Left ventricle myocardium inferior (tissue), 1 donor: ENCODE measurements around the gene LPCAT3. TPM values are rescaled to one million over a fixed set of nuclear protein-coding genes. Genes with fewer than 3 reads are reported as not detected.
"Not testable (repeated sequence)": the region's sequence is repeated elsewhere in the genome, so short reads cannot be mapped to it uniquely, and the experiment has no call there.

ENCODE experiments used
- DNase-seq: peaks from one replicate; pipeline ENCODE4 v3.0.0-alpha.2; 2020
- H3K27ac ChIP-seq: fragments of 200-600 bp; replicated peaks from 2 replicates; pipeline ENCODE4 v1.8.0; 2021
- H3K27me3 ChIP-seq: fragments of 200-600 bp; 2 replicates; pipeline ENCODE4 v1.8.0; 2021; ENCODE audit warnings: low read depth
- H3K36me3 ChIP-seq: fragments of 200-600 bp; 2 replicates; pipeline ENCODE4 v1.8.0; 2021
- H3K4me1 ChIP-seq: fragments of 200-600 bp; 2 replicates; pipeline ENCODE4 v1.8.0; 2021
- H3K4me3 ChIP-seq: fragments of 200-600 bp; 2 replicates; pipeline ENCODE4 v1.8.0; 2021; ENCODE audit warnings: mild to moderate bottlenecking, moderate library complexity
- H3K9me3 ChIP-seq: fragments of 200-600 bp; replicated peaks from 2 replicates; pipeline ENCODE4 v1.8.0; 2021
- intact Hi-C: fragments of 100-400 bp; cut with micrococcal nuclease; formaldehyde crosslinking; loops from one replicate; pipeline ENCODE4 v1.11.0; 2022
- total RNA-seq: library from RNA; stranded (reverse); fragmentation: NEBNext Ultra II Directional; extraction: Animal tissue kit (Norgen Biotek cat#: 25700); gene quantifications from one replicate; pipeline ENCODE4 v1.2.1, GENCODE V29; 2021
- TF ChIP-seq, protein P1 (sequence below): fragments of 200-600 bp; IDR thresholded peaks from 2 replicates; pipeline ENCODE4 v1.8.0; 2021; ENCODE audit warnings: antibody characterized with exemption, mild to moderate bottlenecking, borderline replicate concordance
- donor health status: DM: no; HTN: yes; CAD: no; lungs with severe emphysema.

LPCAT3 gene
- total RNA-seq, 1 donor from 2014 or later = 35.1 TPM

DNA sequence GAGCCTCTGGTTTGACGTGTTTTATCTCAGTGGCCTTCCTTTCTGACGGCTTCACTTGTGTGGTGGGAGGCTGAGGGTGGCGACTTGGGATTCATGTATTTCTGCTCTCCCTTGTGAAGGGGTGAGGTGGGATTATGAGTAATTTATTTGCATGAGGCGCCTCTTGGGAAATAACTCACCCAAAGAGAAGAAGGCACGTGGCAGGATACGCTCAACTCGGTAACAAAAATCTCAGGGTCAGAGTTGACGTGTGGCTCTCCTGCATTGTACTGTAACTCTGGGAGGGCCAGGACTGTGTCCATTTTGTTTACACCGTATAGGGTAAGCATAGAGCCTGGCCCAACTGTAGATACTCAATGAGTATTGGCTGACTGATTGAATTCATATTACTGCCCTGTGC is 27.6 kb upstream of the LPCAT3 start:
- intact Hi-C loops = no loop called here
- Histone ChIP-seq H3K4me3 (no peak overlapping the region), H3K27ac (no peak overlapping the region), H3K4me1 (no peaks in the 10 kb centered on the region), H3K9me3 (no peaks in the 10 kb centered on the region), H3K27me3 (no peaks in the 10 kb centered on the region), H3K36me3 (no peaks in the 10 kb centered on the region)
- TF ChIP-seq, protein P1, sequence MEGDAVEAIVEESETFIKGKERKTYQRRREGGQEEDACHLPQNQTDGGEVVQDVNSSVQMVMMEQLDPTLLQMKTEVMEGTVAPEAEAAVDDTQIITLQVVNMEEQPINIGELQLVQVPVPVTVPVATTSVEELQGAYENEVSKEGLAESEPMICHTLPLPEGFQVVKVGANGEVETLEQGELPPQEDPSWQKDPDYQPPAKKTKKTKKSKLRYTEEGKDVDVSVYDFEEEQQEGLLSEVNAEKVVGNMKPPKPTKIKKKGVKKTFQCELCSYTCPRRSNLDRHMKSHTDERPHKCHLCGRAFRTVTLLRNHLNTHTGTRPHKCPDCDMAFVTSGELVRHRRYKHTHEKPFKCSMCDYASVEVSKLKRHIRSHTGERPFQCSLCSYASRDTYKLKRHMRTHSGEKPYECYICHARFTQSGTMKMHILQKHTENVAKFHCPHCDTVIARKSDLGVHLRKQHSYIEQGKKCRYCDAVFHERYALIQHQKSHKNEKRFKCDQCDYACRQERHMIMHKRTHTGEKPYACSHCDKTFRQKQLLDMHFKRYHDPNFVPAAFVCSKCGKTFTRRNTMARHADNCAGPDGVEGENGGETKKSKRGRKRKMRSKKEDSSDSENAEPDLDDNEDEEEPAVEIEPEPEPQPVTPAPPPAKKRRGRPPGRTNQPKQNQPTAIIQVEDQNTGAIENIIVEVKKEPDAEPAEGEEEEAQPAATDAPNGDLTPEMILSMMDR = no peak
- DNase-seq = no peak

- Histone ChIP-seq H3K27ac (no peak overlapping the region), H3K27me3 (no peaks in the 10 kb centered on the region), H3K9me3 (no peaks in the 10 kb centered on the region), H3K36me3 (no peaks in the 10 kb centered on the region), H3K4me3 (no peak overlapping the region), H3K4me1 (no peaks in the 10 kb centered on the region)
- intact Hi-C loops = no loop called here
- TF ChIP-seq, protein P1 = peak; percentile 60
- no peak for DNase-seq
Observed at GRCh38 chr12:7042842-7043241, 24.6 kb upstream of the LPCAT3 start.

DNA sequence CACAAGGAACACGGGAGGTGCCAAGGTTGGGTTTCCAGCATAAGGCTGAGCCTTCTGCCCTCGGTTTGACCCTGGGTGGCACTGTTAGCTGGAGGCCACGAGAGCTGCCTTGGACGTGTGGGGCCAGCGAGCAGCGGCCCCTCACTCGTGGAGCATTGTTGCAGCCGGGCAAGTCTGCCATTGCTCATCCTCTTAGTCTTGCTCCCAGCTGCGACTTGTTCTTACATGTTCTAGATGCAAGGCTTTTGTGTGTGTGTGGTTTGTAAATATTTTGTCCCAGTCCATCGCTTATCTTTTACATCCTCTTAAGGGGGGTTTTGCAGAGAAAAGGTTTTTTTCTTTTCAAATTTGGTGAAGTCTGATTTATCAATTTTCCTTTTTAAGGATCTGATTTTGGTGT is 21.1 kb upstream of the LPCAT3 start:
- intact Hi-C loops = no loop called here

GRCh38 chr12:7038591-7038990 is 20.3 kb upstream of the LPCAT3 start:
- intact Hi-C loops = no loop called here
- Histone ChIP-seq H3K9me3 (no peaks in the 10 kb centered on the region), H3K27me3 (no peaks in the 10 kb centered on the region), H3K4me1 (no peaks in the 10 kb centered on the region), H3K27ac (no peak overlapping the region), H3K4me3 (no peak overlapping the region), H3K36me3 (no peaks in the 10 kb centered on the region)
- TF ChIP-seq, protein P1 = no peak
- DNase-seq = no peak

More for the DNA sequence above, 21.1 kb upstream of the LPCAT3 start:
- no peaks in the 10 kb centered on the region for H3K36me3 ChIP-seq
- H3K9me3 ChIP-seq = no peaks in the 10 kb centered on the region
- H3K4me3 ChIP-seq = no peak overlapping the region
- TF ChIP-seq, protein P1 = no peak
- H3K27ac ChIP-seq = no peak overlapping the region
- H3K4me1 ChIP-seq = no peaks in the 10 kb centered on the region
- no peak for DNase-seq
- no peaks in the 10 kb centered on the region for H3K27me3 ChIP-seq

GRCh38 chr12:7037411-7037810 is 19.1 kb upstream of the LPCAT3 start:
- H3K4me1 ChIP-seq, DNase-seq, H3K9me3 ChIP-seq, H3K27ac ChIP-seq, H3K4me3 ChIP-seq, intact Hi-C loops, H3K27me3 ChIP-seq, H3K36me3 ChIP-seq: not testable (repeated sequence)

- no peaks in the 10 kb centered on the region for H3K9me3 ChIP-seq
- H3K4me1 ChIP-seq = no peaks in the 10 kb centered on the region
- TF ChIP-seq, protein P1 = no peak
- no peaks in the 10 kb centered on the region for H3K27me3 ChIP-seq
- intact Hi-C loops = no loop called here
- H3K27ac ChIP-seq = no peak overlapping the region
- no peak overlapping the region for H3K4me3 ChIP-seq
- no peaks in the 10 kb centered on the region for H3K36me3 ChIP-seq
- DNase-seq = no peak
Observed at GRCh38 chr12:7035463-7035862, 17.2 kb upstream of the LPCAT3 start.
